Skeletal muscle tissue (tissue), 4 donors: ENCODE results near the gene MUC4. TPM values are rescaled to one million over a fixed set of nuclear protein-coding genes. Genes with fewer than 3 reads are reported as not detected.

Source experiments
- H3K27ac ChIP-seq: one replicate; pipeline ENCODE4 v1.7.0; 2013; ENCODE audit warnings: mild to moderate bottlenecking, low read depth, low read length, inconsistent platforms
- H3K27me3 ChIP-seq, 3 donors: one replicate each; pipeline ENCODE4 v1.7.0; 2013; ENCODE audit warnings: low read length in 3 of 3; ENCODE audit not compliant: control insufficient read depth in 3 of 3, insufficient read depth in 3 of 3
- H3K36me3 ChIP-seq, 3 donors: one replicate each; pipeline ENCODE4 v1.7.0; 2013; ENCODE audit warnings: low read length in 3 of 3; ENCODE audit not compliant: control insufficient read depth in 3 of 3, insufficient read depth in 3 of 3
- H3K4me1 ChIP-seq, 3 donors: one replicate each; pipeline ENCODE4 v1.7.0; 2013; ENCODE audit warnings: low read length in 3 of 3, mild to moderate bottlenecking in 3 of 3; ENCODE audit not compliant: control insufficient read depth in 3 of 3, insufficient read depth in 3 of 3
- H3K4me3 ChIP-seq, 3 donors: one replicate each; pipeline ENCODE4 v1.7.0; 2013; ENCODE audit warnings: low read length in 3 of 3
- H3K9ac ChIP-seq, 3 donors: one replicate each; pipeline ENCODE4 v1.7.0; 2013; ENCODE audit warnings: low read length in 3 of 3, mild to moderate bottlenecking in 3 of 3, moderate library complexity in 2 of 3, low read depth in 1 of 3
- H3K9me3 ChIP-seq, 3 donors: one replicate each; pipeline ENCODE4 v1.7.0; 2013; ENCODE audit warnings: low read length in 3 of 3; ENCODE audit not compliant: control insufficient read depth in 3 of 3
- total RNA-seq: library from RNA; depleted of rRNA; stranded (reverse); fragments of >200 nt; gene quantifications from one replicate; pipeline ENCODE4 v1.2.3, GENCODE V29; 2014
- donor health status: Osteomylitis.

The MUC4 gene
- total RNA-seq, 1 donor from 2014 or later: 0.52 TPM

DNA sequence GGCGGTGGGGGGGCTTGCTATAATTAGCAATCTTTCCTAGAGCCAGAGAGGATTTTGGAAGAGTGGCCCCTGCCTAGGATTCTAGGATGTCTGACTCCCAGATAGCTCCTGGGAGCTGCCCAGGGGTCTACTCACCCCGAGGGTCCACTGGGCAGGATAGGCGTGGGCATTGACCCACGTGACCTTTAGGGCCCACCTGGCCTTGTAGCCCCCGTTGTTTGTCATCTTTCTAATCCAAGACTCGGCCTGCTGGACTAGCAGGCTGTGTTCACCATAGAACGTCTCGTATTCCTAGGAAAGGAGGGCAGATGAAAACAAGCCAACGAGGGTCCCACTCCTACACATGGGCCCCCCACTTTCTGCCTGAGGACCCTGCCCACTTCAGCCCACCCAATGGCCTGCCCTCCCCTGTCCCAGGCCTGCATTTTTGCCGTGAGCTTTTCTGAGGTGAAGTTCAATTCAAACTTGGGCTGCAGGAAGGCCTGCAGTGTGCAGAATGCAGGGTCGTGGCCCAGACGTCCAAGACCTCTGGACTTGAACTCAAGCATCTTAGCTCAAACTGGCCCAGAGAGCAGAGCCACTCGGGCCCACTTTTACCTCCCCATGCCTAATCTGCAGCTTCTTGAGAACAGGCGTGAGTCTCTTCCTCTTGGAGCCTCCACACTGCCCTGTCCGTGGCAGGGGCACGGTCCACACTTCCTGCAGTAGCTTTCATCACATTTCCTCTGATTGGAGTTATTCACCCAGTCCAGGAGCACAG is 41.5 kb downstream of the MUC4 start:
- no peak overlapping the region for H3K27ac ChIP-seq
- H3K36me3 ChIP-seq: no peaks in the 10 kb centered on the region
- no peaks in the 10 kb centered on the region for H3K9me3 ChIP-seq
- no peak overlapping the region for H3K4me3 ChIP-seq
- peaks cover 0 to 14% (median 3%) of the 10 kb centered on the region in 3 donors for H3K27me3 ChIP-seq
- H3K4me1 ChIP-seq: no peaks in the 10 kb centered on the region
- no peak overlapping the region for H3K9ac ChIP-seq

DNA sequence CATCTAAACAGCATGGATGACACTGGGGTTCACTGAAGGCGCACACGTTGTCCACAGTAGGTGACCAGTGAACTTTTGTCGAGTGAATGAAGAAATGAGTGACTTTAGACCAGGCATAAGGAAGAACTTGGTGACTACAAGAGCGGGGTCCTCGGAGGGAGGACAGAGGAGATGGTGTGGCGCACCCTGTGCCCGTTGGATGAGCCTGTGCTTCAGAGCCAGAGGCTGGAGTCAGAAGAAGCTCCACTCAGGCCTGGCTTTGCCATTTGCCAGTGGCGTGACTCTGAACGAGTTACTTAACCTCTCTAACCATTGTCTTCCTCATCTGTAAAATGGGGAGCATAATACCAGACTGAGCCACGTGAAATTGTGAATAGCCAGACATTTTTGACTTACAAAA is 42.2 kb downstream of the MUC4 start:
- Histone ChIP-seq H3K27me3 (peaks cover 3 to 14% (median 5%) of the 10 kb centered on the region in 3 donors), H3K36me3 (no peaks in the 10 kb centered on the region), H3K4me1 (no peaks in the 10 kb centered on the region), H3K9ac (no peak overlapping the region), H3K4me3 (no peak overlapping the region), H3K9me3 (no peaks in the 10 kb centered on the region), H3K27ac (no peak overlapping the region)

DNA sequence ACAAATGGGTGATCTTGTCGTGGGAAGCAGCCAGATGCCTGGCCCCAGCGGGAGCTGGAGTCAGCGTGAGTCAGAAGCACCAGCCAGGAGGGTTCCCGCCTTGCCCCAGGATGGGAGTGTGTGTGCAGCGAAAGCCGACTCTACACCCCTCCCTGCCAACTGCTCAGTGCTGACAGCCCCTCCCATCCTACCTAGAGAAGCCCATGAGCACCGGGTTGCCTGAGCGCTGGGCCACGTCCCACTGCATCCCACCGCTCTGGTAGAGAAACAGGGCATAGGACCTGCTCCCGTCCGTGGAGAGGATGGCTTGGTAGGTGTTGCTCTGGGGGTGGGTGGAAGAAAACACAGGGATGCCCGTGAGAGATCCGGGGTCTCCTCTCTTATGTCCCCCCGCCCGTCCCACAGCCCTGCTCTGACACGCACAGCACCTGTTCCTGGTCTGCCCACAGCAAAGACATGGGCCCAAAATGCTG is 42.9 kb downstream of the MUC4 start:
- H3K4me3 ChIP-seq: no peak overlapping the region
- peaks cover 10 to 12% (median 12%) of the 10 kb centered on the region in 3 donors for H3K27me3 ChIP-seq
- no peaks in the 10 kb centered on the region for H3K36me3 ChIP-seq
- H3K9ac ChIP-seq: no peak overlapping the region
- no peak overlapping the region for H3K27ac ChIP-seq
- no peaks in the 10 kb centered on the region for H3K4me1 ChIP-seq
- no peaks in the 10 kb centered on the region for H3K9me3 ChIP-seq

DNA sequence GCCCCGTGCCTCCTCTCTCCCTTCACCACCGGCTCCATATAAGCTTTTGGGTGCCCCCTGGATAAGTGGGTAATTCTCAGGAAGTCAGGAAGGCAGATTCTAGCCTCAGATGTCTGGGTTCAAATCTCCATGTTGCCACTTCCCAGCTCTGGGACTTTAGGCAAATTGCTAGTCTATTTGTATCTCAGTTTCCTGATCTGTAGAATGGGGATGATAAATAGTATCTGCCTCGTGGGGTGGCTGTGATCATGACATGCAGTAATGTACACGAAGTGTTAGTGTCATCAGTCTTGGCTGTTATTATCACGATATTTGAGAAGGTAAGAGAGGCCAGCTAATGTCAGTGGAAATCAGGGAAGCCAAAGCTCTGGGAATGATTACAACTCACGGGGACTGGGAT is 43.3 kb downstream of the MUC4 start:
- no peaks in the 10 kb centered on the region for H3K4me1 ChIP-seq
- H3K9ac ChIP-seq: no peak overlapping the region
- no peak overlapping the region for H3K27ac ChIP-seq

DNA sequence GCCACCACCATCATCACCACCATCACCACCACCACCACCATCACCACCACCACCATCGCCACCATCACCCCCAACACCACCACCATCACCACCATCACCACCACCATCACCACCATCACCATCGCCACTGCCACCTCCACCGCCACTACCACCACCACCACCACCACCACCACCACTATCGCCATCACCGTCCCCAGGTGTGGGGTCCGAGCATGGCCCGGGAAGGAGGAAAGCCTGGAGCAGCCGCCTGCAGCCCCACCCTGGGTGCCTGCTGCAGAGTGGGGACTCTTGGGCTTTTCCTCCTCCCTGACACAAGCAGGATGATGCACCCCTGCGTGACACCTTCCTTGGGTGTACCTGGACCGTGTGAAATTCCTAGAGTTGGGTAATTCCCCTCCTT is 43.9 kb downstream of the MUC4 start:
- Histone ChIP-seq H3K4me1 (no peaks in the 10 kb centered on the region), H3K27ac (no peak overlapping the region), H3K36me3 (no peaks in the 10 kb centered on the region), H3K27me3 (peaks cover 20 to 23% (median 21%) of the 10 kb centered on the region in 3 donors), H3K9me3 (no peaks in the 10 kb centered on the region), H3K9ac (no peak overlapping the region), H3K4me3 (no peak overlapping the region)

More for the DNA sequence above, 43.3 kb downstream of the MUC4 start:
- Histone ChIP-seq H3K27me3 (peaks cover 14 to 17% (median 15%) of the 10 kb centered on the region in 3 donors), H3K36me3 (no peaks in the 10 kb centered on the region), H3K4me3 (no peak overlapping the region), H3K9me3 (no peaks in the 10 kb centered on the region)

DNA sequence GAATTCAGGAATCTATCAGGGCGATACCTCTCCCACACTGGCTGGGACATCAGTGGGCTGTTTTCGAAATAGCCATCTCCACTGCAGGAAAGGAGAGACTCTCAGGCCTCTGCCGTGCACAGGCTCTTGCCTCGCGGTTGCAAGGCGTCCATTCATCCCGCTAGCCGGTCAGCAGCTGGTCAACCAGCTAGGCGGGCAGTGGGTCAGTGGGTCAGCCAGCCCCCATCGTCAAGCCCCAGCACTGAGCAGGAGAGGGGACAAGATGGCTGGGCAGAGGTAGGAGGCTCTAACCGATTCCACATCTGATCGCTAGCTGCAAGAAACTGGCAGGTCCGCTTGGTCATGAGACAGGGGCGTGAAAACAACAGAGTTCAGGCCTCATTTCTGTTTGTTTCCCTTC is 45.1 kb downstream of the MUC4 start:
- Histone ChIP-seq H3K9me3 (no peaks in the 10 kb centered on the region), H3K4me3 (no peak overlapping the region), H3K36me3 (no peaks in the 10 kb centered on the region), H3K27ac (no peak overlapping the region), H3K27me3 (peaks cover 26 to 33% (median 29%) of the 10 kb centered on the region in 3 donors), H3K4me1 (no peaks in the 10 kb centered on the region), H3K9ac (no peak overlapping the region)

DNA sequence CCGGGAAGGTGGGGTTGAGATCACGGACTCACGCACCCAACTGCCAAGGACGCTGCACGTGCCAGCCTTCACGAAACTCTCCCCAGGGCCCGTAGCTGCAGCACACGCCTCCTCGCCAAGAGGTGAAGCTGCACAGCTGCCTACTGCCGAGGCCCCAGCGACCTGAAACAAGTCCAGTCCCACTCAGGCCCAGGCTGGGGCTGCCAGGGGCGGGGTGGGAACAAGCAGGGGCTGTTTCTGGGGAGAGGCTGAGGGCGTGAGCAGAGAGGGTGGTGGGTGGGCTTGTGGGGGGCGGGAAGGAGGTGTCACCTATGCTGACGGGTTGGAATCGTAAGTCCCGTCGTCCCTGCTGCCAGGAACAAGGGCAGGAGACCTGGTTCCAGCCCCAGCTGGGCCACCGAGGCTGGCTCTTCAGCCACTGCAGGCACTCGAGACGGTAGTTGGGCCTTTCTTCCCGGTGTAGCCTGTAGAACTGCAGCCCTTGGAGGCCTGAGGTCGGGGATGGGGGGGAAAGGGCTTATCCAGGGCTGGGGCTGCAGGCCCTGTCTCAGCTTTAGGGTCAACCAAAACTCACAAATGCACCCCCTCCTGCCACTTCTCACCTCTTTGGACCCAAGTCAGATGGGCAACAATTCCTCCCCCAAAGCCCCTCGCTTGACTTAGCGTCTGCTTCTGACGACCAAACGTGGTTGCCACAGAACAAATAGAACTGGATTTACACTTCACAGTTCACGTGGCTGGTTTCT is 46.6 kb downstream of the MUC4 start:
- no peak overlapping the region for H3K27ac ChIP-seq
- H3K36me3 ChIP-seq: no peaks in the 10 kb centered on the region
- no peak overlapping the region for H3K4me3 ChIP-seq
- peaks cover 4 to 9% (median 6%) of the 10 kb centered on the region in 3 donors for H3K4me1 ChIP-seq
- peaks cover 38 to 49% (median 40%) of the 10 kb centered on the region in 3 donors for H3K27me3 ChIP-seq
- H3K9ac ChIP-seq: no peak overlapping the region
- H3K9me3 ChIP-seq: no peaks in the 10 kb centered on the region

DNA sequence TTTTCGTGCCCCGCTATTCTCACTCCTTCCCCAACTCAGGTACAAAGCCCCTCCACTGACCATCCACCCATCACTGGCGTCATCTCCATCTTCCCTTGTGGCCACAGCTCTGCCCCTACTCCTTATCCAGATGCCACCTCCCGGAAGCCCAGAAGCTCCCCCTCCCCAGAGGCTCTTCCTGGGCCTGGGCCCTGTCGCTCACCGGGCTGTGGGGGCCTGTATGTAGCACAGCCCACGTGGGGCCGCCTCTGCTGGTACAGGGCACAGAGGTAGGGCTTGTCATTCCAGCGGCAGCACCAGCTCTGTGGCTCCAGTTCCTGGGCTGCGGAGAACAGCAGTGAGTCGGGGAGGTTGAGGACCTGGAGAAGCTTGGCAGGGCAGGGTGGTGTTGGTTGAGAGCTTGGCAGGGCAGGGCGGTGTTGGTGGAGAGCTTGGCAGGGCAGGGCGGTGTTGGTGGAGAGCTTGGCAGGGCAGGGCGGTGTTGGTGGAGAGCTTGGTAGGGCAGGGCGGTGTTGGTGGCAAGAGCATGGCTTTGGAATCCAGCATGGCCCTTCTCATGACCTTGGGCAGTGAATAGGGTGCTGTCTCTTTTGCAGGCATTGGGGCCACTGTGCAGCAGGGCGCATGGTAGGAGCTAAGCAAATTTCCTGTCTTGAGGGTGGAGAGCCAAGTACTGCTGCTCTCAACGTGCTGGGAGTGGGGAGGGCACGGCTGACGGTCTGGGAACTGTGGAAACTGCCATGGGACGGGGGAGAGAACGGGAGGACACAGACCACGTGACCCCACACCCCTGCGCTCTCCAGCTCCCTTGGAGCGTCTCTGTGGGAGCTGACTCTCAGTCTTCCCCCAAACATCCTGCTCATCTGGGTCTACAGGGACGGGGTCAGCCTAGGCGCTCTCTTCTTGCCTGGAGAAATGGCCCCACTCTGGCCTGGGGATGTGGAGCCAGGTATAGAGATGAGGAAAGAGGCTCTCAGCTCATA is 47.6 kb downstream of the MUC4 start:
- peaks cover 6 to 10% (median 7%) of the 10 kb centered on the region in 3 donors for H3K4me1 ChIP-seq
- H3K27me3 ChIP-seq: peaks cover 41 to 54% (median 46%) of the 10 kb centered on the region in 3 donors
- no peak overlapping the region for H3K4me3 ChIP-seq
- no peaks in the 10 kb centered on the region for H3K36me3 ChIP-seq
- H3K9me3 ChIP-seq: no peaks in the 10 kb centered on the region
- no peak overlapping the region for H3K9ac ChIP-seq
- H3K27ac ChIP-seq: no peak overlapping the region

DNA sequence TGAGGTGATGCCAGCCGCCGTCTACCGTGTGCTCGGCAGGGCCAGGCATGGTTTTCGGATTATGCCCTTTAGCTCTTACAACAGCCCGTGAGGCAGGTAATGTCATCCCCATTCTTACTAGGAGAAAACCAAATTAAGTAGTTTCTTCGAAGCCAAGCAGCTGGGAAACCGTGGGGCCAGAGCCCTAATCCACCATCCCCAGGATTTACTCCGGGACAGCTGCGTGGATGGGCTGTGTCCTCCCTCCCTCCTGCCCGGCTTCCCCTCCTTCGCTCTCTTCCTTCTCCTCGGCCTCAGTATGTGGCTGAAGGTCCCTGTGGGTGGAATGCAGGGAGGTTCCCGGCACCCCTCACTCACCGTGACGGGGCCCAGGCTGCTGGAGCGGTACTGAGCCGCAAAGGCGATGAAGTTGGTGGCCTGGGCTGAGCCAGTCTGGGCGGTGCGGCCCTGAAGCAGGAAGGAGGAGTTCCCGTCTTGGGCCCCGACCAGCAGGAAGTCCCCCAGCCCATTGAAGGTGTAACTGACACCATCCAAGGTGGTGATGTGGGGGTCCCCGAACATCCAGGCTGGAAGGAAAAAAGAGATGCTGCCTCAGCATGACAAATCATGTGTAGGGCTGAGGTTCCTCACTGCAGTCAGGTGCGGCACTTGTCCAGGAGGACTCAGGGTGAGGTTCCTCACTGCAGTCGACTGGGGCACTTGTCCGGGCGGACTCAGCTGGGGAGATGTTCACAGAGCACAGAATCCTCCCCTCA is 48.5 kb downstream of the MUC4 start:
- Histone ChIP-seq H3K4me1 (peaks cover 9 to 14% (median 12%) of the 10 kb centered on the region in 3 donors), H3K36me3 (no peaks in the 10 kb centered on the region), H3K27me3 (peaks cover 46 to 59% (median 51%) of the 10 kb centered on the region in 3 donors), H3K4me3 (no peak overlapping the region), H3K27ac (no peak overlapping the region), H3K9me3 (no peaks in the 10 kb centered on the region), H3K9ac (no peak overlapping the region)
